CD4-positive, alpha-beta T cell treated with Interleukin-10 for 1 hour (primary cell): ENCODE measurements around the gene EIF6.
A peak's percentile ranks its signal among the peaks of the same experiment; 100 is the strongest.

Source experiments
- DNase-seq: peaks from one replicate; pipeline ENCODE4 v3.0.0-alpha.2; 2020

Gene EIF6

DNA sequence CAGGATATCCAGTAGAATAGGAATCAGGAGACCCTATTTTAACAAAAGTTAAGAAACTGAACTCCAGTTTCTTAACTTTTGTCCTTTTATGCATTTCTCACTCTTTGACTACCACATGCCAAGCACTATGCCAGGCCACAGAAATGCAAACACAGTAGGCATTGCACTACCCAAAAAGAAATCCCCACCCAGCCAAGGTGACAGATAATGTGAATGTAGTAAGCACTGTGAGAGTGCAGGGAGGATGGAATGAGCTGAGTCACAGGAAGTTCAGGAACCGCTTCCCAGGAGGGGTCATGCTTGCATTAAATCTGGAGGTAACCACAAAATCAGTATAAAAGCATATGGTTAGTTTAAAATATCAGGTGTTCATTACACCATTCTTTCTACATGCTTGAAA, 27.7 kb upstream of the EIF6 start:
- no peak for DNase-seq

- DNase-seq, result no peak
Measured at GRCh38 chr20:35311822-35312221, 27.2 kb upstream of the EIF6 start.

GRCh38 chr20:35311409-35311808, 26.8 kb upstream of the EIF6 start:
- DNase-seq, result no peak

- no peak for DNase-seq
Measured at GRCh38 chr20:35307666-35308653, 23.4 kb upstream of the EIF6 start.

DNA sequence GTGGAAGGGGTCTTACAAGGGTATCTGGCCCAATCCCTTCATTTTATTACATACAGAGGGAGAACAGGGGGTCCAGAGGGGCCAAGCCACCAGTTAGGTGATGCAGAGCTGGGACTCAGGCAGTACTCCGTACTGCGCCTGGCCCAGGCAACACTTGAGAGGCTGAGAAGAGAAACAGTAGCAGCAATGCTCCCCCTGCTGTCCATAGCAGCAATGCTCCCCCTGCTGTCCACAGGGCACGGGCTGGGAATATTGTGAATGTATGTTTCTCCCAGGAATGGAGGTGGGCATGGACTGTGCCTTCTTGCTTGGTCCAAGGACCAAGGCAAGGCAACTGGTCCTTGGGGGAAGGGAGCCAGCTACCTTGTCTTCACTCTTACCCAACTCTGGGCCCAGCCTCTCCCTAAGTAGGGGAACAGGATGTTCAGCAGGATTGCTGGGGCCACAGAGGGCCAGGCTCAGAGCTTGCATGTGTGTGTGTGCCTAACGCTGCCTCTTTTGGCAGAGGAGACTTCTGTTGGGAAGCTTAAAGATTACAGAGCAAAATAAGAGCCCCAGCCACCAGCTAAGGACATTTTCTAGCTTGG, 22.5 kb upstream of the EIF6 start:
- peak; percentile 19 for DNase-seq

- no peak for DNase-seq
Measured at GRCh38 chr20:35305682-35306556, 21.3 kb upstream of the EIF6 start.

- DNase-seq, result no peak
Measured at GRCh38 chr20:35304956-35305355, 20.4 kb upstream of the EIF6 start.

GRCh38 chr20:35303735-35304491, 19.3 kb upstream of the EIF6 start:
- peak; percentile 87 for DNase-seq

- no peak for DNase-seq
Measured at GRCh38 chr20:35303382-35303734, 18.8 kb upstream of the EIF6 start.

- DNase-seq, result no peak
Measured at GRCh38 chr20:35302421-35303335, 18.1 kb upstream of the EIF6 start.

DNA sequence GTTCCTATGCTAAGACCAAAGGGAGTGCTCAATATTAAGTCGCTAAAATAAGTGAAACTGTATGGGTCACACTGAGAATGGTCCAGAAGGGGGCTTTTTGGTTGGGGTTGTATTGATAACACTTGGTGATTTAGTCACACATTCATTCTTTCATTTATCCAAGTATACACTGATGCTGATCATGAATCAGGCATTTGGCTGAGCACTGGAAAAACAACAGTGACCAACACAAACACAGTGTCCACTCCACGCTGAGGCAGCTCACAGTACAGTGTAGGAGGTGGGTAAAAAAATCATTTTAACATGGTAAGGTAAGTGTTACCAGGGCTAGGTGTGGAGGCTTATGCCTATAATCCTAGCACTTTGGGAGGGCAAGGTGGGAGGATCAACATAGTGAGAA, 16.9 kb upstream of the EIF6 start:
- DNase-seq, result no peak

- DNase-seq, result no peak
Measured at GRCh38 chr20:35300469-35301262, 16.1 kb upstream of the EIF6 start.

- DNase-seq, result no peak
Measured at GRCh38 chr20:35299780-35300179, 15.2 kb upstream of the EIF6 start.

- no peak for DNase-seq
Measured at GRCh38 chr20:35298264-35298663, 13.7 kb upstream of the EIF6 start.

DNA sequence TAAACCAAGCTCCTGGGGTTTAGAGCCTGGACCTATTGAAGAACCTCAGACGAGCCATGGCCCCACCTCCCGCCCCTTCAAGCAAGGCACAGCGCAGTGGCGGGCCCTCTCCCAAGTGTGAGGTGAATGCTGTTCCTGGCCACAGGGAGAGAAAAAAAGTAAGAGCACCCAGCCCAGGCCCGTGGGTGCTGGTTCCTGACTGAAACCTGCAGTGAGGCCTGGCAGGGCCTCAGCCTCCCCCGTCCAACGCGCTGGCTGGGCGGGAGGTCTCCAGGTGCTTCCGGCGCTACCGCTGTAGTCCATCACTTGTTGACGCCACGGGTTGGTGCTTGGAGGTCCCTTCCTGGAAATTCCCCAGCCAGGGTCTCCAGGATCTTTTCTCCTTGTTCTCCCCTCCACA, 13.2 kb upstream of the EIF6 start:
- no peak for DNase-seq

- DNase-seq, result no peak
Measured at GRCh38 chr20:35297155-35297554, 12.6 kb upstream of the EIF6 start.

- DNase-seq, result no peak
Measured at GRCh38 chr20:35296101-35296554, 11.6 kb upstream of the EIF6 start.

- no peak for DNase-seq
Measured at GRCh38 chr20:35295674-35296073, 11.1 kb upstream of the EIF6 start.

DNA sequence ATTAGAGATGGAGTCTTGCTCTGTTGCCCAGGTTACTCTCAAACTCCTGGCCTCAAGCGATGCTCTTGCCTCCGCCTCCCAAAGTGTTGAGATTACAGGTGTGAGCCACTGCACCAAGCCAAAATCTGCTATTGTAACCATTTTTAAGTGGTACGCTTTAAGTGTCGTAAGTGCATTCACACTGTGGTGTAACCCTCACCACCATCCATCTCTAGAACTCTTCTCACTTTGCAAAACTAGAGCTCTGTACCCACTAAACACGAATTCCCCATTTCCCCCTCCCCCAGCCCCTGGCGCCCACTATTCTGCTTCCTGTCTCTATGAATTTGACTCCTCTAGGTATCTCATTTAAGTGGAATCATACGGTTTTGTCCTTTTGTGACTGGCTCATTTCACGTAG, 10.5 kb upstream of the EIF6 start:
- DNase-seq, result no peak

DNA sequence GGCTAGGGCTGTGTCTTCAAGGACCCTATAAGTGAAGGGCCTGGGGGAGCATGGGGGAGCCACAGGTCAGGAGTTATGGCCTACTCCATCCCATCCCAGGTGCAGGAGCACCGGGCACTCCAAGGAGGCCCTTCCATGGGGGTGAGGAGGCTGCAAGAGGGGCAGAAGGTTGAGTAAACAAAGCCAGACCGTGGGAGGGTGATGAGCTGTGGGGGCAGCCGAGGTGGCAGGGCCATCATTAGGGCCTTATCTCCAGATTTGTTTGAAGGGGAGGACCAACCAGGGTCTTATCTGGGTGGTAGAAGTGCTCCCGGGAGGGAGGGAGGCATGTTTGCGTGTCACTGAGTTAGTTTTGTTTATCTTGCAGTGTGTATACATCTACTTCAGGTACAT, 9.7 kb upstream of the EIF6 start:
- no peak for DNase-seq
